Lung (tissue), 12 donors: ENCODE data around the gene C9orf152. TPM values are rescaled to one million over a fixed set of nuclear protein-coding genes. Genes with fewer than 3 reads are reported as not detected.
A peak's percentile ranks its signal among the peaks of the same experiment; 100 is the strongest.

ENCODE experiments used
- ATAC-seq: fragments of 200-7000 bp; cut with Tn5 transposase; one replicate; pipeline ENCODE4 v1.9.1; 2020; ENCODE audit warnings: moderate number of reproducible peaks; ENCODE audit not compliant: insufficient read depth, low FRiP score
- DNase-seq, 3 donors: peaks; one replicate each; pipeline ENCODE4 v3.0.0-alpha.2; 2013 to 2017
- H3K27ac ChIP-seq, 2 donors: one replicate each; pipeline ENCODE4 v1.5.1; 2013; ENCODE audit warnings: mild to moderate bottlenecking in 2 of 2, moderate library complexity in 2 of 2, control low read depth in 1 of 2, inconsistent platforms in 1 of 2, low read depth in 1 of 2, low read length in 1 of 2
- H3K27me3 ChIP-seq, 3 donors: one replicate each; pipeline ENCODE4 v1.5.1; 2013; ENCODE audit warnings: low read length in 2 of 3; ENCODE audit not compliant: control insufficient read depth in 3 of 3, insufficient read depth in 3 of 3
- H3K36me3 ChIP-seq, 4 donors: one replicate each; pipeline ENCODE4 v1.5.1; 2013; ENCODE audit warnings: low read length in 4 of 4, mild to moderate bottlenecking in 1 of 4, moderate library complexity in 1 of 4; ENCODE audit not compliant: control insufficient read depth in 4 of 4, insufficient read depth in 4 of 4
- H3K4me1 ChIP-seq, 5 donors: one replicate each; pipeline ENCODE4 v1.5.1; 2013; ENCODE audit warnings: low read length in 5 of 5, mild to moderate bottlenecking in 2 of 5, moderate library complexity in 1 of 5; ENCODE audit not compliant: control insufficient read depth in 5 of 5, insufficient read depth in 5 of 5
- H3K4me3 ChIP-seq: one replicate; pipeline ENCODE4 v1.5.1; 2013; ENCODE audit warnings: mild to moderate bottlenecking, control low read depth, moderate library complexity
- H3K9ac ChIP-seq, 2 donors: one replicate each; pipeline ENCODE4 v1.5.1; 2013; ENCODE audit warnings: low read length in 2 of 2, control low read depth in 1 of 2; ENCODE audit not compliant: insufficient read depth in 1 of 2
- H3K9me3 ChIP-seq, 4 donors: one replicate each; pipeline ENCODE4 v1.5.1; 2013; ENCODE audit warnings: low read length in 3 of 4, mild to moderate bottlenecking in 1 of 4, moderate library complexity in 1 of 4; ENCODE audit not compliant: control insufficient read depth in 4 of 4, insufficient read depth in 3 of 4
- WGBS, 2 donors: extraction: QIAGEN DNeasy Blood & Tissue Kit; methylation state at CpG; one replicate each; pipeline ENCODE4 v1.1.7; 2013; 5-methylcytosine and 5-hydroxymethylcytosine counted together
- polyA plus RNA-seq, 2 donors: library from polyadenylated mRNA; stranded (reverse); fragments of 200-250 nt; gene quantifications; one replicate each; pipeline ENCODE4 v1.2.1, GENCODE V29; 2013
- total RNA-seq, 2 donors: library from RNA; depleted of rRNA in 1 of 2; stranded (reverse); fragments of >200 nt in 1 of 2; gene quantifications; one replicate each; pipeline ENCODE4 v1.2.1, GENCODE V29; 2014 to 2021
- TF ChIP-seq, protein P1 (sequence below): IDR thresholded peaks from 2 replicates; pipeline ENCODE4 v1.5.1; 2012; ENCODE audit warnings: mild to moderate bottlenecking; ENCODE audit errors: control extremely low read depth, extremely low read depth
- donor health status: control.
- donor health status: control.
- donor health status: Bipolar disorder and iron deficiency.
- donor health status: healthy.
- donor health status: DM: yes; HTN: yes; CAD: no.

Gene C9orf152
- total and polyA plus RNA-seq, 4 donors: 4.2 to 16.8 (median 11.2) TPM

GRCh38 chr9:110170357-110171257, 37.4 kb downstream of the C9orf152 start:
- Histone ChIP-seq H3K4me1 (peaks cover 0 to 12% (median 5%) of the 10 kb centered on the region in 5 donors), H3K9ac (no peak overlapping the region), H3K36me3 (peaks cover 6 to 19% (median 8%) of the 10 kb centered on the region in 4 donors), H3K9me3 (no peaks in the 10 kb centered on the region), H3K27me3 (no peaks in the 10 kb centered on the region), H3K27ac (no peak overlapping the region), H3K4me3 (no peak overlapping the region)
- DNase-seq (no peak), ATAC-seq (no peak)
- TF ChIP-seq, protein P1, sequence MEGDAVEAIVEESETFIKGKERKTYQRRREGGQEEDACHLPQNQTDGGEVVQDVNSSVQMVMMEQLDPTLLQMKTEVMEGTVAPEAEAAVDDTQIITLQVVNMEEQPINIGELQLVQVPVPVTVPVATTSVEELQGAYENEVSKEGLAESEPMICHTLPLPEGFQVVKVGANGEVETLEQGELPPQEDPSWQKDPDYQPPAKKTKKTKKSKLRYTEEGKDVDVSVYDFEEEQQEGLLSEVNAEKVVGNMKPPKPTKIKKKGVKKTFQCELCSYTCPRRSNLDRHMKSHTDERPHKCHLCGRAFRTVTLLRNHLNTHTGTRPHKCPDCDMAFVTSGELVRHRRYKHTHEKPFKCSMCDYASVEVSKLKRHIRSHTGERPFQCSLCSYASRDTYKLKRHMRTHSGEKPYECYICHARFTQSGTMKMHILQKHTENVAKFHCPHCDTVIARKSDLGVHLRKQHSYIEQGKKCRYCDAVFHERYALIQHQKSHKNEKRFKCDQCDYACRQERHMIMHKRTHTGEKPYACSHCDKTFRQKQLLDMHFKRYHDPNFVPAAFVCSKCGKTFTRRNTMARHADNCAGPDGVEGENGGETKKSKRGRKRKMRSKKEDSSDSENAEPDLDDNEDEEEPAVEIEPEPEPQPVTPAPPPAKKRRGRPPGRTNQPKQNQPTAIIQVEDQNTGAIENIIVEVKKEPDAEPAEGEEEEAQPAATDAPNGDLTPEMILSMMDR: no peak
- WGBS, 2 donors: 85 to 94% methylated on average over 9 of the region's 9 CpGs

- DNase-seq (no peak), ATAC-seq (peak; percentile 31)
- Histone ChIP-seq H3K9ac (no peak overlapping the region), H3K27ac (no peak overlapping the region), H3K27me3 (no peaks in the 10 kb centered on the region), H3K36me3 (peaks cover 6 to 19% (median 8%) of the 10 kb centered on the region in 4 donors), H3K9me3 (no peaks in the 10 kb centered on the region), H3K4me3 (no peak overlapping the region), H3K4me1 (peaks cover 0 to 15% (median 4%) of the 10 kb centered on the region in 5 donors)
- 71 to 74% methylated on average over 5 of the region's 5 CpGs for WGBS, 2 donors
- TF ChIP-seq, protein P1: no peak
These were observed 39.5 kb downstream of the C9orf152 start for GRCh38 chr9:110168486-110168885.

GRCh38 chr9:110161940-110162339, 46.0 kb downstream of the C9orf152 start:
- H3K27me3 ChIP-seq: no peaks in the 10 kb centered on the region
- H3K9me3 ChIP-seq: no peaks in the 10 kb centered on the region
- H3K9ac ChIP-seq: no peak overlapping the region
- no peak for ATAC-seq
- H3K4me1 ChIP-seq: peaks cover 0 to 39% (median 5%) of the 10 kb centered on the region in 5 donors
- DNase-seq: no peak
- no peak overlapping the region for H3K27ac ChIP-seq
- peaks cover 5 to 8% (median 7%) of the 10 kb centered on the region in 4 donors for H3K36me3 ChIP-seq
- TF ChIP-seq, protein P1: no peak
- no peak overlapping the region for H3K4me3 ChIP-seq
- WGBS, 2 donors: 44 to 58% methylated on average over 4 of the region's 4 CpGs
